GM19238 (cell line): ENCODE data around the gene BOK.
"Not testable (repeated sequence)": the region's sequence is repeated elsewhere in the genome, so short reads cannot be mapped to it uniquely, and the experiment has no call there.

Experiments
- DNase-seq: peaks from one replicate; pipeline ENCODE4 v3.0.0; 2011; ENCODE audit warnings: low spot score; ENCODE audit not compliant: insufficient read length

Gene BOK

GRCh38 chr2:241558532-241559322 is at the start of gene BOK:
Gene BOK (plus strand): TSS chr2:241558745. CDS start chr2:241559484, 739 bp downstream.
- no peak for DNase-seq

DNA sequence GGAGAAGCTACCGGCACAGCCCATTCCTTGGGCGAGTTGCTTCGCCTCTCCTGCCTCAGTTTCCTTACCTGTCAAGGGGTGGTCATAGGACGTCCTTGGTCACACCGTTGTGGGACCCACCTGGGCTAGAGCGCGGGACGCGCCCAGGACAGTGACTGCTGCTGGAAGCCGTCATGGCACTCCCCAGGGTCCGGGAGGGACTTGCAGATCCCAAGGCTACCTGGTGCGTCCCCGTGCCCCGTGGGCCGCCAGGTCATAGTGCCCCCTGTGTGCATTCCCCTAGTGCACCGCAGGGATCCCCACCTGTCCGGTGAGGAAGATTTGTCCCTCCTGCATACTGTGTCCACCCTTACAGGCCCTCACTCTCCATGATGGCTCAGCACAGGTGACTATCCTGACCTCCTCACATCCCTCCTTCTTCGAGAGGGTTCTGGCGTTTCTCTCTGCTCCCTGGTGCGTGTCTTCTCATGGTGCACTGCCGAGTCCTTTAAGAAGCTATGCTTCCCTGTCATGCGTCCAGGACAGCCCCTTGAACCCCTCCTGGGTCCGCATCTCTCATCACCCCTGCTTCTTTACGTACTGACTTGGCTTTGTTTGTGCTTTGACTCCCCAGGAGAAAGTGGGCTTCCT is 49.3 kb upstream of the BOK start:
- no peak for DNase-seq

DNA sequence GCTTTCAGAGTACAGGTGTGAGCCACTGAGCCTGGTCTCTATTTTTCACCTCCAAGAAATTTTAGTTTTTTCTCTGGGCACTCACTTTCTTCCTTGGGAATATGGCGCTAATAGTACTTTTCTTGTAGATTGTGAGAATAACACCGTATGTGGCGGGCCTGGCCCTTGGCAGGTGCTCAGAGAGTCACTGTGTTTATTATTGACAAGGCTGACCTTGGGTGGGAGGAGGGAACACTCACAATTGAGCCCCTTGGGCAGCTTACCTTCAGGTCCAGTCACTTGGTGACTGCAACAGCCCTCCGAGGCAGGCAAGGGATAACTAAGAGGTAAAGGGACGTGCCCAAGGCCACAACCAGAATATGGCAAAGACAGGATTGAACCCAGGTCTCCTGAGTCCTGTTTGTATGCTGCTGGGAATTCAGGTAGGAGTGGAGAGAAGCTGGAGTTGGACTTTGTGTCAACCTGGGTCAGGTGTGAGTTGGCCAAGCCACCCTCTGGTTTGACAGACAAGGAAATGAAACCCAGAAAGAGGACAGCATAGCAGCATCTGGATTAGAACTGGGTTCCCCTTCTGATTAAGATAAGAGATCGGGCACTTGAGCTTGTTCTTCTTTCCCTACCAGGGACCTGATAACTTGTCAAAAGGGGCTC is 47.3 kb upstream of the BOK start:
- DNase-seq, result no peak

DNA sequence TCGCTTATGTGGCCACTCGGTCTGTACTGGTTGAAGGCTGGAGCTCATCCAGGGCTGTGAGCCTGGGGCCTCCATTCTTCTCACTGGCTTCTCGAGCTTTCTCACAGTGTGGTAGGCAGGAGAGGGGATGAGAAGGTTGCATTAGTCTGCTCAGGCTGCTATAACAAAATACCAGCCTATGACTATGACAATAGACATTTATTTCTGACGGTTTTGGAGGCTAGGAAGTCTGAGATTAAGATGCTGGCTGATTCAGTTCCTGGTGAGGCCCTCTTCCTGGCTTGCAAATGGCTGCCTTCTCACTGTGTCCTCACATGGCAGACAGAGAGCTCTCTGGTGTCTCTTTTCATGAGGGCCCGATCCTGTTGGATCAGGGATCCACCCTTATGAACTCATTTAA is 44.0 kb upstream of the BOK start:
- no peak for DNase-seq

GRCh38 chr2:241514986-241515737 is 43.4 kb upstream of the BOK start:
- DNase-seq, result peak; percentile 58

- DNase-seq, result no peak
Measured at GRCh38 chr2:241516520-241516965, 42.0 kb upstream of the BOK start.

GRCh38 chr2:241517297-241517696 is 41.2 kb upstream of the BOK start:
- DNase-seq, result no peak

GRCh38 chr2:241519669-241520068 is 38.9 kb upstream of the BOK start:
- DNase-seq, result no peak

GRCh38 chr2:241522477-241522876 is 36.1 kb upstream of the BOK start:
- no peak for DNase-seq

DNA sequence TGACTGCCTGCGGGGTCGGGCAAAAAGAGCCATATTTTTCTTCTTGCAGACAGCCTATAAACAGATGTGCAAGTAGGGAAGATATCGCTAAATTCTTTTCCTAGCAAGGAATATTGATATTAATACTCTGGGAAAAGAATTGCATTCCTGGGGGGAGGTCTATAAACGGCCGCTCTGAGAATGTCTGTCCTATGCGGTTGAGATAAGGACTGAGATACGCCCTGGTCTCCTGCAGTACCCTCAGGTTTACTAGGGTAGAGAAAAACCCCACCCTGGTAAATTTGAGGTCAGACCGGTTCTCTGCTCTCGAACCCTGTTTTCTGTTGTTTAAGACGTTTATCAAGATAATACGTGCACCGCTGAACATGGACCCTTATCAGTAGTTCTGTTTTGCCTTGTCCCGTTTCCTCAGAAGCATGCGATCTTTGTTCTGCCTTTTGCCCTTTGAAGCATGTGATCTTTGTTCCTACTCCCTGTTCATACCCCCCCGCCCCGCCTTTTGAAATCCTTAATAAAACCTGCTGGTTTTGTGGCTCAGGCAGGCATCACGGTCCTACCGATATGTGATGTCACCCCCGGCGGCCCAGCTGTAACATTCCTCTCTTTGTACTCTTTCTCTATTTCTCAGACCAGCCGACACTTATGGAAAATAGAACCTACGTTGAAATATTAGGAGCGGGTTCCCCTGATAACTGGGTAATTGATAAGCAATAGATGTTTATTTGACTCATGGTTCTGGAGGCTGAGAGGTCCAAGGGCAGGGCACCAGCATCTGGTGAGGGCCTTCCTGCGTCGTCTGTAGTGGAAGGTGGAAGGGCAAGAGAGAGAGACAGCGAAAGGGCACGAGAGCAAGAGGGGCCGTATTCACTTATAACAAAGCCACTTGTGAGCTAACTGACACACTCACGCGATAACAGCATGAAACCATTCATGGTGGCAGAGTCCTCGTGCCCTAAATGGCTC is 32.4 kb upstream of the BOK start:
- not testable (repeated sequence) for DNase-seq

- DNase-seq, result no peak
Measured at GRCh38 chr2:241530571-241530970, 28.0 kb upstream of the BOK start.

DNA sequence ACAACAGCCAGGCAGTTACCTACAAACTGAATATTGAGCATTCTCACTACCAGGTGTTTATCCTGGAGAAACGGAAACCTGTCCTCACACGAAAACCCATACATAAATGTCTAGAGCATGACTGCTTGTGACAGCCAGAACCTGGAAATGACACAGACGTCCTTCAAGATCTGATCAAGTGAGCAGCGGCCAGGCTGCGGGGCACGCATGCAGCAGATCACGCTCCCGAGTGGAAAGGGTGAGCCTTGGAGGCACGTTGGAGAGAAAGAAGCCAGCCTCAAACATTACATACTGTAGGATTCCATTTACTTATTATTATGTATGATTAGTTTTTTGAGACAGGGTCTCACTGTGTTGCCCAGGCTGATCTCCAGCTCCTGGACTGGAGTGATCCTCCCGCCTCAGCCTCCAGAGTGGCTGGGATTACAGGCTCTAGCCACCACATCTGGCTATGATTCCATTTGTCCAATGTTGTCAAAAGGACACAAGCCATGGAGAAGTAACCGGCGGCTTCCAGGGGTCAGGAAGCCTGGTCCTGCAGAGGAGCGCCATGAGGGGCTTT is 27.3 kb upstream of the BOK start:
- DNase-seq, result no peak

DNA sequence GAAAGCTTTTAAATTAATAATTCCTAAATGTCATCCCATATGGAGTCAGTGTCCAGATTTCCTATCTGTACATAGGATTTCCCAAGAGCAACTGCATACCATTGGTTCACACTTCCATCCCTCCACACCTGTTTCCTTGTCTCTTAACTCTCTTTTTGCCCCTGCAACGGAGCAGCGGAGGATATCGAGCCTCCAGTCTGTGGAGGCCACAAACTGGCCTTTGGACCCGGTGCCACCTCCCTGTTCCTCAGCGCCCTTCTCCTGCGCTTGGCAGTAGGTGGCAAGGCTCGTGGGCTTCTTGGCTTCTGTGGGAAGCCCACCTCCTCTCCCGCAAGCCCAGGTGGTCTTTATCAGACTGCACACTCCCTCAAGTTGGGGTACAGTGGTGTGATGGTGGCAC is 26.4 kb upstream of the BOK start:
- no peak for DNase-seq

GRCh38 chr2:241532733-241533601 is 25.6 kb upstream of the BOK start:
- DNase-seq, result no peak

DNA sequence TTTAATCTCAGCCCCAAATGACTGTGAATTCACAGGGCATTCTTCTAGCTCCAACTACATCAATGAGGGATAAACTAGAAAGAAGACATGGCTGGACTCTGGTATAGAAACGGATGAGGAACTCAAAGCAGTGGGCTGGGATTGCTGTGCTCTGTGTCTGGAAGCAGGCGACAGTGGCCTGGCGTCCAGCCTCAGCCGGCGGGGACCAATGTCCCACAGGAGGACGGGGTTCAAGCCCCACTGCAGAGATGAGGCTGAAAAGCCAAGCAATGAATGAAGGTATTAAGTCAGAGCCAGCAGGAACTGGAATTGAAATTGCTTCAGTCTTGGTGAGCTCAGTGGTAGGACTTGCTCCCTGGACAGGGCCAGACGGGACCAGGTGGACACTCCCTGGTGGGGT is 24.3 kb upstream of the BOK start:
- no peak for DNase-seq

DNA sequence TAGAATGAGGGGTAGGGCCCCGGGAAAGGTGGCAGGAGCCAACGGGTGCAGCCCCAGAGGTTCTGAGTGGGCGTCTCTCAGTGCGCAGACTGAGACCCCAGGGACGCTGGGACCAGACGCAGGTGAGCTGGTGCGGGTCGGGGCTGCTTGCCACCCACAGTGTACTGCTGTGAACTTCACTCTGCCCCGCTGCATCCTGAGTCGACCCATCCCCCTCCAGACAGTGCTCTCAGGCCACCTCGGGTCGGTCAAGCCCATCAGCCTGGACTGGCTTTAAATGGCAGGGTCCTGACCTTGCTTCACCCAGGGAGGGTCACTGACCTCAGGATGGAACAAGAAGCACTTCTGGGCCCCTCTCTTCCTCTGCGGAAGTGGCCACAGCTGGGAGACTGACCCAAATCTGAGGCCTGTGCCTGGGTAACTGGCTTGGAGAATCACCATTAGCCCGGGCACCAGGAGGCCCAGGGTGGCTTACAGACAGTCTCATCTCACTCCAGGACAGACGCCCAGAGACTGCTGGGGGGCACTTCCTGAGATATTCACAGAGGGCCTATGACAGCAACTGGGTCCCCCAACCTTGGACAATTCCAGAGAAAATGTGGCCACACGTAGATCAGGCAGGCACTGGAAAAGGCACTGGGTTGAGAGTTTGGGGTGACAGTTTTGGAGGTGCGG is 23.7 kb upstream of the BOK start:
- DNase-seq, result no peak

DNA sequence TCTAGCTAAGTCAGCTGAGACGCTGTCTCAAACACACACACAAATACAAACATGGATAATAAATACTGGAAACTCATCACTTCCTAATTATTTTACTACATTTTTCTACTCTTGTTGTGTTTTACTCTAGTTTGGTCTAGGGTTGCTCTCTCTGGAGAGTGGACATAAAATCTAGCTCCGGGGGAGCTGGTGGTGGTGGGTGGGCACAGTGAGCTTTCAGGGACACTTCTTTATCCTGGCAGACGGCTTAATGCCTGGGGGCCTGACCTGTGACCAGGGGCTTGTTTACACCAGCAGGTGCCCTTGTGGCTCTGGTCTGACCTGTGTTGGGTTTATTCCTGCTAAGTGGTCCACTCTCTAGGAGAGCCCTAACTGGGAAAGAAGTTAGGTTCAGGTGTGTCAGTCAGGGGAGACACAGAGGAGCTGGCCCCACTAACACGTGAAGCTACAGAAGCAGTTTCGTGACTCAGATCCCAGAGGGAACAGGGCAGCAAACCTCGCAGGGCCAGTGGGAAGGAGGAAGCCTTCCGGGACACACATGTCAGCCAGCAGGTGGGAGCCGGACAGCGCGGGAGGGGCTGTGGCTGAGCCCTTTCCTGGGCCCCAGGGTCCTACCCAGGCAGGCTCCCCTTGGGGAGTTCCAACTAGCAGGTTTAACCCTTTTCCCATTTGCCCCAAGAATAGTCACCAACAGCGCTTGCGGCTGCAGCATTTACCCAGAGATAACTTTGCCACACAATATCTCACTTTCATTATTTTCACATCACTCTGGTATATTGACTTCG is 22.5 kb upstream of the BOK start:
- DNase-seq, result no peak
